Endothelial cell of umbilical vein (primary cell): ENCODE measurements around the gene CSNK2B. TPM values are rescaled to one million over a fixed set of nuclear protein-coding genes. Genes with fewer than 3 reads are reported as not detected.

Source experiments
- BruUV-seq: library from RNA; stranded (reverse); fragments of 400-500 nt; replicated peaks from 2 replicates; lab custom pipeline; 2021; lab: Mats Ljungman, UMichigan
- CTCF ChIA-PET: fragments of 300-600, 350-600 bp; sonication (Branson Sonifier 250); formaldehyde crosslinking; loops from one replicate; lab custom pipeline; 2021; ENCODE audit warnings: antibody characterized with exemption, inconsistent platforms; lab: Charles Lee
- POLR2A ChIA-PET: fragments of 300-600, 350-600 bp; sonication (Branson Sonifier 250); formaldehyde crosslinking; loops from one replicate; lab custom pipeline; 2021; ENCODE audit warnings: antibody characterized with exemption, inconsistent platforms; lab: Charles Lee
- DNase-seq: peaks from one replicate; pipeline ENCODE4 v3.0.0-alpha.2; 2011; ENCODE audit warnings: low read depth, low spot score
- FAIRE-seq: peaks from 2 replicates; lab custom pipeline; 2011; peaks lifted over from hg19 to GRCh38; lab: Jason Lieb, UNC
- H2AFZ ChIP-seq: 2 replicates; pipeline ENCODE4 v1.6.0; 2012; ENCODE audit warnings: low read depth, low read length, control low read depth, inconsistent platforms
- H3K27ac ChIP-seq: 2 replicates; pipeline ENCODE4 v1.5.1; 2011; ENCODE audit warnings: low read depth, mild to moderate bottlenecking, control low read depth, low read length, moderate library complexity; ENCODE audit not compliant: insufficient read depth
- H3K27me3 ChIP-seq, 2 experiments: 2 replicates each; pipeline versions ENCODE4 v1.6.0 to v1.6.1; 2011; ENCODE audit warnings: low read length in 2 of 2, mixed read lengths in 1 of 2; ENCODE audit not compliant: control insufficient read depth in 2 of 2, insufficient read depth in 2 of 2
- H3K36me3 ChIP-seq, 2 experiments: 2 replicates in 1 of 2; 3 replicates in 1 of 2; pipeline ENCODE4 v1.5.1; 2011; ENCODE audit warnings: low read length in 2 of 2, mild to moderate bottlenecking in 1 of 2, moderate library complexity in 1 of 2; ENCODE audit not compliant: control insufficient read depth in 2 of 2, insufficient read depth in 2 of 2; ENCODE audit errors: extremely low read depth in 1 of 2
- H3K4me1 ChIP-seq: 3 replicates; pipeline ENCODE4 v1.5.1; 2011; ENCODE audit warnings: mild to moderate bottlenecking, low read length; ENCODE audit not compliant: control insufficient read depth, insufficient read depth; ENCODE audit errors: extremely low read depth
- H3K4me2 ChIP-seq: 2 replicates; pipeline ENCODE4 v1.6.1; 2011; ENCODE audit warnings: low read length, control low read depth, mixed read lengths; ENCODE audit not compliant: insufficient read depth
- H3K4me3 ChIP-seq, 3 experiments: fragments of 200-600 bp in 1 of 3; sonication (generic), shearing (Covaris generic) in 1 of 3; replicated peaks in 1 of 3; 2 replicates each; pipeline ENCODE4 v1.5.1; 2011 to 2016; ENCODE audit warnings: control low read depth in 3 of 3, low read length in 3 of 3, mild to moderate bottlenecking in 2 of 3, inconsistent platforms in 1 of 3, low read depth in 1 of 3, moderate library complexity in 1 of 3; ENCODE audit not compliant: insufficient read depth in 1 of 3
- H3K79me2 ChIP-seq: 2 replicates; pipeline ENCODE4 v1.6.0; 2012; ENCODE audit warnings: low read length, inconsistent platforms; ENCODE audit not compliant: control insufficient read depth, insufficient read depth
- H3K9ac ChIP-seq: replicated peaks from 2 replicates; pipeline ENCODE3; 2011; ENCODE audit warnings: low read length, control low read depth; ENCODE audit not compliant: insufficient read depth; ENCODE audit errors: extremely low read depth
- H3K9me1 ChIP-seq: replicated peaks from 3 replicates; pipeline ENCODE4 v1.6.0; 2011; ENCODE audit warnings: mild to moderate bottlenecking, low read length; ENCODE audit not compliant: control insufficient read depth, insufficient read depth; ENCODE audit errors: extremely low read depth
- H3K9me3 ChIP-seq: replicated peaks from 2 replicates; pipeline ENCODE4 v1.5.1; 2012; ENCODE audit warnings: low read length, inconsistent platforms; ENCODE audit not compliant: control insufficient read depth, insufficient read depth
- H4K20me1 ChIP-seq: replicated peaks from 2 replicates; pipeline ENCODE3; 2011; ENCODE audit warnings: mild to moderate bottlenecking, low read length; ENCODE audit not compliant: control insufficient read depth, insufficient read depth; ENCODE audit errors: extremely low read depth
- EZH2 ChIP-seq: IDR thresholded peaks from 2 replicates; pipeline ENCODE4 v1.6.1; 2012; ENCODE audit warnings: borderline replicate concordance, low read depth, mild to moderate bottlenecking, moderate library complexity, low read length, inconsistent platforms; ENCODE audit not compliant: severe bottlenecking
- GATA2 ChIP-seq: IDR thresholded peaks from 2 replicates; pipeline ENCODE4 v1.7.0; 2011; ENCODE audit warnings: low read depth, mild to moderate bottlenecking, moderate library complexity, mixed read lengths, low read length; ENCODE audit not compliant: insufficient read length, insufficient read depth
- JUN ChIP-seq: IDR thresholded peaks from 2 replicates; pipeline ENCODE4 v1.6.1; 2011; ENCODE audit warnings: borderline replicate concordance, low read depth; ENCODE audit not compliant: insufficient read length, insufficient read depth
- MYC ChIP-seq: IDR thresholded peaks from one replicate; pipeline ENCODE4 v1.6.1; 2011; ENCODE audit warnings: mild to moderate bottlenecking, low read depth, low read length
- POLR2A ChIP-seq: IDR thresholded peaks from 2 replicates; pipeline ENCODE4 v1.6.1; 2012; ENCODE audit warnings: low read depth, mild to moderate bottlenecking, control low read depth, low read length
- POLR2AphosphoS5 ChIP-seq: IDR thresholded peaks from 2 replicates; pipeline ENCODE4 v1.6.1; 2012; ENCODE audit warnings: low read depth, mild to moderate bottlenecking, control low read depth, low read length, moderate library complexity; ENCODE audit not compliant: insufficient read depth
- dilution Hi-C: fragments of 300-500 bp; cut with MboI; formaldehyde crosslinking; loops from one replicate; pipeline ENCODE4 v1.15.0; 2019; ENCODE audit warnings: low sequenced_read_pairs; ENCODE audit not compliant: extremely low pct_ligation_motif_present
- intact Hi-C: fragments of 100-400 bp; cut with micrococcal nuclease; formaldehyde crosslinking; loops from one replicate; pipeline ENCODE4 v1.10.0; 2022
- polyA plus RNA-seq, 4 experiments: library from polyadenylated mRNA; depleted of rRNA in 3 of 4; stranded (reverse) in 3 of 4; unstranded in 1 of 4; fragments of >200 nt; gene quantifications; 2 replicates each; pipeline versions ENCODE4 v1.2.1 to v1.2.3, GENCODE V29; 2011 to 2012; ENCODE audit warnings: missing spikeins in 1 of 4
- total RNA-seq: library from RNA; stranded (reverse); gene quantifications from 2 replicates; pipeline ENCODE4 v1.2.3, GENCODE V29; 2021
- TF ChIP-seq, protein P1 (sequence below): IDR thresholded peaks from 2 replicates; pipeline ENCODE4 v1.6.1; 2011; ENCODE audit not compliant: insufficient read depth, insufficient read length
- TF ChIP-seq, protein P2 (sequence below), 2 donors: IDR thresholded peaks; 1 replicate in 1 of 2; 2 replicates in 1 of 2; pipeline ENCODE4 v1.5.1; 2011; ENCODE audit warnings: low read length in 2 of 2, mild to moderate bottlenecking in 2 of 2, moderate library complexity in 2 of 2, control low read depth in 1 of 2, inconsistent platforms in 1 of 2, low read depth in 1 of 2; ENCODE audit not compliant: insufficient read depth in 1 of 2; ENCODE audit errors: extremely low read depth in 1 of 2

The CSNK2B gene
- total and polyA plus RNA-seq, 2 donors (not counting 3 experiments of a cell fraction or from before 2014, with no cell fraction given), result 159 to 206 TPM

DNA sequence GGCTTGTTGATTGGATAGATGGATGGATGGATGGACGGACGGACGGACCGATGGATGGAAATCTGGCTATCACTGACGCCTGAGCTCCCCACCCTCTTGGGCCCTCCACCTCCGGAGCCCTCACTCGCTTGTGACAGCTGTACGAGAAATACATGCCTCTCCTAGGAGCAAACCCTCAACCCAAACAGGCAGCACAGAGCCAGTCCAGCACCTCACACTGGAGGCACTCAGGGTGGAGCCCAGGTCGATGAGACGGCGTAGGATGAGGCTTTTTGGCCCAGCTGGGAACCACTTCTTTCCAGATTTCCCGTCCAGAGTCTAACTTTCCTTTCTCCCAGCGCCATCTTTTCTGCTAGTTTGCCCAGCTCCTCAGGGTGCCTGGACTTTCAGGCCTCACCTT, 17.7 kb downstream of the CSNK2B start:
- Histone ChIP-seq H3K9me1 (no peaks in the 10 kb centered on the region), H3K9me3 (no peaks in the 10 kb centered on the region), H3K9ac (no peak overlapping the region), H3K4me2 (no peak overlapping the region), H2AFZ (no peak overlapping the region), H3K27ac (no peak overlapping the region), H3K4me3 (no peak overlapping the region), H3K27me3 (no peaks in the 10 kb centered on the region), H4K20me1 (no peaks in the 10 kb centered on the region), H3K4me1 (peaks cover 8% of the 10 kb centered on the region), H3K79me2 (no peaks in the 10 kb centered on the region), H3K36me3 (peaks cover 0 to 20% of the 10 kb centered on the region in 2 experiments)
- DNase-seq (no peak), FAIRE-seq (no peak)
- no TSS peak for BruUV-seq
- ChIA-PET CTCF (interaction anchor here (0.6 to 2.0 kb wide), 4 partner anchors 10 to 146 kb away, joined by 3 to 10 read pairs (median 4); no protein-coding TSS in a partner anchor), POLR2A (no interaction called here)
- dilution Hi-C loops (no loop called here), intact Hi-C loops (no loop called here)
- TF ChIP-seq JUN (no peak), MYC (no peak), GATA2 (no peak), EZH2 (no peak), POLR2AphosphoS5 (no peak), POLR2A (no peak)
- TF ChIP-seq, protein P1, sequence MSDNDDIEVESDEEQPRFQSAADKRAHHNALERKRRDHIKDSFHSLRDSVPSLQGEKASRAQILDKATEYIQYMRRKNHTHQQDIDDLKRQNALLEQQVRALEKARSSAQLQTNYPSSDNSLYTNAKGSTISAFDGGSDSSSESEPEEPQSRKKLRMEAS, result no peak
- TF ChIP-seq, protein P2, sequence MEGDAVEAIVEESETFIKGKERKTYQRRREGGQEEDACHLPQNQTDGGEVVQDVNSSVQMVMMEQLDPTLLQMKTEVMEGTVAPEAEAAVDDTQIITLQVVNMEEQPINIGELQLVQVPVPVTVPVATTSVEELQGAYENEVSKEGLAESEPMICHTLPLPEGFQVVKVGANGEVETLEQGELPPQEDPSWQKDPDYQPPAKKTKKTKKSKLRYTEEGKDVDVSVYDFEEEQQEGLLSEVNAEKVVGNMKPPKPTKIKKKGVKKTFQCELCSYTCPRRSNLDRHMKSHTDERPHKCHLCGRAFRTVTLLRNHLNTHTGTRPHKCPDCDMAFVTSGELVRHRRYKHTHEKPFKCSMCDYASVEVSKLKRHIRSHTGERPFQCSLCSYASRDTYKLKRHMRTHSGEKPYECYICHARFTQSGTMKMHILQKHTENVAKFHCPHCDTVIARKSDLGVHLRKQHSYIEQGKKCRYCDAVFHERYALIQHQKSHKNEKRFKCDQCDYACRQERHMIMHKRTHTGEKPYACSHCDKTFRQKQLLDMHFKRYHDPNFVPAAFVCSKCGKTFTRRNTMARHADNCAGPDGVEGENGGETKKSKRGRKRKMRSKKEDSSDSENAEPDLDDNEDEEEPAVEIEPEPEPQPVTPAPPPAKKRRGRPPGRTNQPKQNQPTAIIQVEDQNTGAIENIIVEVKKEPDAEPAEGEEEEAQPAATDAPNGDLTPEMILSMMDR (IDR thresholded peaks at IDR 0.05; ENCODE audit: extremely low read depth in 1 of 2, insufficient read depth in 1 of 2, low read depth in 1 of 2, low read length in 2 of 2), result no peak
